PC-3 (cell line): Measurements from ENCODE around the gene STAT6. TPM values are rescaled to one million over a fixed set of nuclear protein-coding genes. Genes with fewer than 3 reads are reported as not detected.

Experiments used
- ATAC-seq: fragments of 200-7000 bp; cut with Tn5 transposase; 2 replicates; pipeline ENCODE4 v1.9.1; 2020; ENCODE audit warnings: mild to moderate bottlenecking, moderate library complexity
- BruUV-seq: library from RNA; stranded (reverse); fragments of 400-500 nt; replicated peaks from 2 replicates; lab custom pipeline; 2021; lab: Mats Ljungman, UMichigan
- CTCF ChIA-PET: fragments of 300-600 bp; sonication (Branson Sonifier 250); formaldehyde crosslinking; loops from one replicate; lab custom pipeline; 2022; ENCODE audit warnings: antibody characterized with exemption; lab: Charles Lee
- POLR2A ChIA-PET: fragments of 300-600 bp; sonication (Branson Sonifier 250); formaldehyde crosslinking; loops from one replicate; lab custom pipeline; 2022; ENCODE audit warnings: antibody characterized with exemption; ENCODE audit not compliant: unreplicated experiment; lab: Charles Lee
- DNase-seq: peaks from one replicate; pipeline ENCODE4 v3.0.0-alpha.2; 2015
- H2AFZ ChIP-seq: fragments of 300-600 bp; sonication (generic); 2 replicates; pipeline ENCODE4 v1.6.0; 2016; ENCODE audit warnings: antibody characterized with exemption, low read length
- H3F3A ChIP-seq: fragments of 300-600 bp; sonication (generic); one replicate; pipeline ENCODE4 v1.6.0; 2017; ENCODE audit warnings: antibody characterized with exemption, low read length, control low read depth, mild to moderate bottlenecking; ENCODE audit not compliant: unreplicated experiment
- H3K27ac ChIP-seq: fragments of 300-600 bp; sonication (generic); 2 replicates; pipeline ENCODE4 v1.5.1; 2016; ENCODE audit warnings: mild to moderate bottlenecking, low read length
- H3K27me3 ChIP-seq: fragments of 300-600 bp; sonication (generic); 2 replicates; pipeline ENCODE4 v1.6.1; 2016; ENCODE audit warnings: low read length, mixed read lengths
- H3K36me3 ChIP-seq: fragments of 300-600 bp; sonication (generic); 2 replicates; pipeline ENCODE4 v1.6.1; 2016; ENCODE audit warnings: low read depth, mixed run types, low read length, mixed read lengths
- H3K4me1 ChIP-seq: fragments of 300-600 bp; sonication (generic); 2 replicates; pipeline ENCODE4 v1.5.1; 2016; ENCODE audit warnings: low read length; ENCODE audit not compliant: insufficient read depth
- H3K4me2 ChIP-seq: fragments of 300-600 bp; sonication (generic); 2 replicates; pipeline ENCODE4 v1.6.0; 2016; ENCODE audit warnings: low read length
- H3K4me3 ChIP-seq: fragments of 300-600 bp; sonication (generic); 2 replicates; pipeline ENCODE4 v1.5.1; 2016; ENCODE audit warnings: mild to moderate bottlenecking, low read length, mixed read lengths
- H3K79me2 ChIP-seq: fragments of 300-600 bp; sonication (generic); 2 replicates; pipeline ENCODE4 v1.6.1; 2017; ENCODE audit warnings: low read length, mixed read lengths
- H3K9ac ChIP-seq: fragments of 300-600 bp; sonication (generic); 2 replicates; pipeline ENCODE4 v1.6.0; 2016; ENCODE audit warnings: mild to moderate bottlenecking, low read length
- H3K9me2 ChIP-seq: fragments of 300-600 bp; sonication (generic); replicated peaks from 2 replicates; pipeline ENCODE4 v1.6.1; 2016; ENCODE audit warnings: mixed run types, low read length, mixed read lengths
- H3K9me3 ChIP-seq: fragments of 300-600 bp; sonication (generic); 2 replicates; pipeline ENCODE4 v1.6.1; 2016; ENCODE audit warnings: low read length, mixed read lengths
- H4K20me1 ChIP-seq: fragments of 300-600 bp; sonication (generic); 2 replicates; pipeline ENCODE4 v1.6.1; 2016; ENCODE audit warnings: low read length, mixed read lengths
- CTCF ChIP-seq: fragments of 300-600 bp; sonication (generic); conservative IDR thresholded peaks from 2 replicates; pipeline ENCODE4 v1.5.1; 2017; ENCODE audit warnings: antibody characterized with exemption, low read depth, mild to moderate bottlenecking, low read length
- EZH2 ChIP-seq: fragments of 300-600 bp; sonication (generic); IDR thresholded peaks from one replicate; pipeline ENCODE4 v1.6.1; 2017; ENCODE audit warnings: antibody characterized with exemption, mild to moderate bottlenecking, low read length; ENCODE audit not compliant: unreplicated experiment
- EZH2phosphoT487 ChIP-seq: fragments of 300-600 bp; sonication (generic); IDR thresholded peaks from 2 replicates; pipeline ENCODE4 v1.6.1; 2018; ENCODE audit warnings: mild to moderate bottlenecking, antibody characterized with exemption, low read length, borderline replicate concordance
- intact Hi-C: fragments of 100-400 bp; cut with micrococcal nuclease; formaldehyde crosslinking; loops from 2 replicates; pipeline ENCODE4 v1.9.0; 2023
- total RNA-seq: library from RNA; depleted of rRNA; stranded (reverse); fragments of >200 nt; gene quantifications from 2 replicates; pipeline ENCODE4 v1.2.3, GENCODE V29; 2014

Gene STAT6
- total RNA-seq, 1 experiment from 2014 or later, result 28.4 TPM

DNA sequence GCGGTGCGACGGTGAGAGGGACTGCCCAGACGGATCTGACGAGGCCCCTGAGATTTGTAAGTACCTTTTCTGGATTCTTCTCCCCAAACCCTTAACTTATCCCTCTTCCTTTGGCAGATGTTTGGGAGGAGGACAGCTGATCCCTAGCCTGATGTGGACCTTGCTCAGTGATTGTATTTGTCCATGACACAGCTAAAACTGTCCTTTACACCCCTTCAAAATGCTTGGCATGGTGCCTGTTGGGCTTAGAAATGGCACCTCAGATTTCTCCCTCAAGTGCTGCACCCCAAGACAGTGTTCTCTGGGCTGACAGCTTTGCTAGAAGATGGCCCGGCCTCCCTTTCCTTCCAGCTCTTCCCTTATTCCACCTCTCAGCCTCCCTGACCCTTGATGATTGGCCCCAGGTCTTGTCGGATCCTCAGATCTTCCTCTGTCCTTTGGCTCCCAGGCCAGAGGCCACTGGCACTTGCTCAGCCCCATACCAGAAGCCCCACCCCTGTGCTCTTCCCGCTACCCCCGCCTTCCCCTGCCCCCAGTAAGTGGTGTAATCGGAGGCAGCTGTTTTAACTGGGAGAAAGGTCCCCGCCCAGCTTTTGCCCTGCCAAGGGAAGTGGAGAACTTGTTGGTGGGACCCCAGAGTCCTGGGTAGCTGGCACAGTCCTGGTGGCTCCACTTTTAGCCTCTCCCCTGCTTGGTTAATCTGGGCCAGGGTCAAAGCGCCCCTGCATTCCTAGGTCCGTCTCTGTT is 27.5 kb upstream of the STAT6 start:
- Histone ChIP-seq H3K4me3 (no peak overlapping the region), H3K4me2 (no peak overlapping the region), H3K36me3 (no peaks in the 10 kb centered on the region), H3K9ac (no peak overlapping the region), H3K4me1 (0 out of 2 replicates have a peak, but pooled peaks cover 5% of the 10 kb centered on the region), H3K9me3 (no peaks in the 10 kb centered on the region), H4K20me1 (no peaks in the 10 kb centered on the region), H3K79me2 (no peaks in the 10 kb centered on the region), H3F3A (no peaks in the 10 kb centered on the region), H3K27ac (no peak overlapping the region), H3K9me2 (no peaks in the 10 kb centered on the region), H2AFZ (no peak overlapping the region), H3K27me3 (no peaks in the 10 kb centered on the region)
- no peak for ATAC-seq
- ChIA-PET CTCF (no interaction called here), POLR2A (no interaction called here)
- TF ChIP-seq EZH2phosphoT487 (no peak), EZH2 (no peak), CTCF (no peak)
- BruUV-seq, result no TSS peak
- DNase-seq, result no peak
- intact Hi-C loops, result no loop called here

GRCh38 chr12:57135527-57136326 is 24.6 kb upstream of the STAT6 start:
- Histone ChIP-seq H2AFZ (no peak overlapping the region), H3K4me1 (peaks cover 13% of the 10 kb centered on the region; the same call in 1 of the 2 replicates), H3K27me3 (no peaks in the 10 kb centered on the region), H3K9me3 (no peaks in the 10 kb centered on the region), H3K79me2 (no peaks in the 10 kb centered on the region), H3K4me3 (no peak overlapping the region), H3K9me2 (no peaks in the 10 kb centered on the region), H3K27ac (no peak overlapping the region), H3K4me2 (no peak overlapping the region), H3K36me3 (no peaks in the 10 kb centered on the region), H4K20me1 (no peaks in the 10 kb centered on the region), H3K9ac (no peak overlapping the region), H3F3A (no peaks in the 10 kb centered on the region)
- CTCF ChIA-PET, result no interaction called here
- no peak for ATAC-seq
- intact Hi-C loops, result no loop called here
- POLR2A ChIA-PET, result no interaction called here
- no TSS peak for BruUV-seq
- TF ChIP-seq CTCF (no peak), EZH2 (no peak), EZH2phosphoT487 (no peak)
- no peak for DNase-seq

- no peak overlapping the region for H3K4me3 ChIP-seq
- no peaks in the 10 kb centered on the region for H3K79me2 ChIP-seq
- intact Hi-C loops, result no loop called here
- no peaks in the 10 kb centered on the region for H3K27me3 ChIP-seq
- H3K9ac ChIP-seq, result no peak overlapping the region
- no TSS peak for BruUV-seq
- no peaks in the 10 kb centered on the region for H3F3A ChIP-seq
- DNase-seq (no peak), ATAC-seq (no peak)
- no peaks in the 10 kb centered on the region for H3K9me2 ChIP-seq
- H3K27ac ChIP-seq, result no peak overlapping the region
- no peaks in the 10 kb centered on the region for H4K20me1 ChIP-seq
- H3K36me3 ChIP-seq, result no peaks in the 10 kb centered on the region
- ChIA-PET CTCF (no interaction called here), POLR2A (no interaction called here)
- TF ChIP-seq EZH2phosphoT487 (no peak), EZH2 (no peak), CTCF (no peak)
- H2AFZ ChIP-seq, result no peak overlapping the region
- H3K9me3 ChIP-seq, result no peaks in the 10 kb centered on the region
- no peak overlapping the region for H3K4me2 ChIP-seq
- H3K4me1 ChIP-seq, result peaks cover 8% of the 10 kb centered on the region; the same call in 1 of the 2 replicates
These were observed 23.8 kb upstream of the STAT6 start for GRCh38 chr12:57134949-57135348.
